Measurements from ENCODE around the gene COX4I2.
"Not testable (repeated sequence)": the region's sequence is repeated elsewhere in the genome, so short reads cannot be mapped to it uniquely, and the experiment has no call there.

COX4I2 gene

GRCh38 chr20:31606804-31607639 is 30.7 kb upstream of the COX4I2 start:
- in situ Hi-C loops (cut with MboI; ENCODE audit: low sequenced_read_pairs) = no loop called here

GRCh38 chr20:31607640-31608250 is 30.0 kb upstream of the COX4I2 start:
- in situ Hi-C loops (cut with MboI; ENCODE audit: low sequenced_read_pairs) = no loop called here

GRCh38 chr20:31608251-31608945 is 29.3 kb upstream of the COX4I2 start:
- in situ Hi-C loops (cut with MboI; ENCODE audit: low sequenced_read_pairs) = no loop called here

- in situ Hi-C loops (cut with MboI; ENCODE audit: low sequenced_read_pairs) = not testable (repeated sequence)
Observed at GRCh38 chr20:31612271-31612640, 25.5 kb upstream of the COX4I2 start.

GRCh38 chr20:31615416-31615815 is 22.3 kb upstream of the COX4I2 start:
- in situ Hi-C loops (cut with MboI; ENCODE audit: low sequenced_read_pairs) = loop anchor here (5.0 kb wide), 1 partner anchor 53 kb away; no protein-coding TSS in a partner anchor

- in situ Hi-C loops (cut with MboI; ENCODE audit: low sequenced_read_pairs) = loop anchor here (5.0 kb wide), 1 partner anchor 55 kb away; no protein-coding TSS in a partner anchor
Observed at GRCh38 chr20:31617432-31618104, 20.1 kb upstream of the COX4I2 start.

GRCh38 chr20:31620246-31620645 is 17.5 kb upstream of the COX4I2 start:
- in situ Hi-C loops (cut with MboI; ENCODE audit: low sequenced_read_pairs) = no loop called here

GRCh38 chr20:31623123-31623505 is 14.6 kb upstream of the COX4I2 start:
- in situ Hi-C loops (cut with MboI; ENCODE audit: low sequenced_read_pairs) = not testable (repeated sequence)

- in situ Hi-C loops (cut with MboI; ENCODE audit: low sequenced_read_pairs) = not testable (repeated sequence)
Observed at GRCh38 chr20:31626534-31626933, 11.2 kb upstream of the COX4I2 start.

GRCh38 chr20:31628057-31628456 is 9.7 kb upstream of the COX4I2 start:
- in situ Hi-C loops (cut with MboI; ENCODE audit: low sequenced_read_pairs) = not testable (repeated sequence)

- in situ Hi-C loops (cut with MboI; ENCODE audit: low sequenced_read_pairs) = no loop called here
Observed at GRCh38 chr20:31630187-31630790, 7.4 kb upstream of the COX4I2 start.

- in situ Hi-C loops (cut with MboI; ENCODE audit: low sequenced_read_pairs) = no loop called here
Observed at GRCh38 chr20:31632548-31633338, 5.0 kb upstream of the COX4I2 start.

- in situ Hi-C loops (cut with MboI; ENCODE audit: low sequenced_read_pairs) = no loop called here
Observed at GRCh38 chr20:31633339-31633914, 4.3 kb upstream of the COX4I2 start.

- in situ Hi-C loops (cut with MboI; ENCODE audit: low sequenced_read_pairs) = no loop called here
Observed at GRCh38 chr20:31638317-31638716, 605 bp downstream of the COX4I2 start.

GRCh38 chr20:31638816-31639215 is 1.1 kb downstream of the COX4I2 start:
- in situ Hi-C loops (cut with MboI; ENCODE audit: low sequenced_read_pairs) = no loop called here

- in situ Hi-C loops (cut with MboI; ENCODE audit: low sequenced_read_pairs) = no loop called here
Observed at GRCh38 chr20:31640259-31640658, 2.5 kb downstream of the COX4I2 start.

- in situ Hi-C loops (cut with MboI; ENCODE audit: low sequenced_read_pairs) = no loop called here
Observed at GRCh38 chr20:31641391-31641790, 3.7 kb downstream of the COX4I2 start.

GRCh38 chr20:31642837-31643236 is 5.1 kb downstream of the COX4I2 start:
- in situ Hi-C loops (cut with MboI; ENCODE audit: low sequenced_read_pairs) = no loop called here

GRCh38 chr20:31643522-31643921 is 5.8 kb downstream of the COX4I2 start:
- in situ Hi-C loops (cut with MboI; ENCODE audit: low sequenced_read_pairs) = no loop called here

GRCh38 chr20:31644701-31645100 is 7.0 kb downstream of the COX4I2 start:
- in situ Hi-C loops (cut with MboI; ENCODE audit: low sequenced_read_pairs) = no loop called here
